Measurements from ENCODE around the gene SPPL3. TPM values are rescaled to one million over a fixed set of nuclear protein-coding genes. Genes with fewer than 3 reads are reported as not detected.
"Not testable (repeated sequence)": the region's sequence is repeated elsewhere in the genome, so short reads cannot be mapped to it uniquely, and the experiment has no call there.

SPPL3 gene
- total RNA-seq, 2 donors from 2014 or later: 55.6 to 62.1 TPM

- DNase-seq (no peak), ATAC-seq (no peak)
- intact Hi-C loops (cut with DNase I, micrococcal nuclease): no loop called here
These were observed 21.8 kb upstream of the SPPL3 start for GRCh38 chr12:120925740-120926563.

GRCh38 chr12:120922279-120922678, 18.1 kb upstream of the SPPL3 start:
- DNase-seq (no peak), ATAC-seq (no peak)
- intact Hi-C loops (cut with DNase I, micrococcal nuclease): no loop called here

- ATAC-seq: no peak
- intact Hi-C loops (cut with DNase I, micrococcal nuclease): no loop called here
- DNase-seq: no peak
These were observed 17.5 kb upstream of the SPPL3 start for GRCh38 chr12:120921637-120922036.

GRCh38 chr12:120920178-120920577, 16.0 kb upstream of the SPPL3 start:
- intact Hi-C loops (cut with DNase I, micrococcal nuclease): no loop called here
- no peak for DNase-seq
- no peak for ATAC-seq

- DNase-seq (no peak), ATAC-seq (no peak)
- intact Hi-C loops (cut with DNase I, micrococcal nuclease): no loop called here
These were observed 13.6 kb upstream of the SPPL3 start for GRCh38 chr12:120917748-120918147.

GRCh38 chr12:120916561-120916960, 12.4 kb upstream of the SPPL3 start:
- ATAC-seq: no peak
- no peak for DNase-seq
- intact Hi-C loops (cut with DNase I, micrococcal nuclease): no loop called here

- DNase-seq (no peak), ATAC-seq (no peak)
- intact Hi-C loops (cut with DNase I, micrococcal nuclease): no loop called here
These were observed 10.6 kb upstream of the SPPL3 start for GRCh38 chr12:120914794-120915193.

- no peak for DNase-seq
- no peak for ATAC-seq
- intact Hi-C loops (cut with DNase I, micrococcal nuclease): no loop called here
These were observed 5.6 kb upstream of the SPPL3 start for GRCh38 chr12:120909633-120910298.

- no peak for ATAC-seq
These were observed 1.8 kb upstream of the SPPL3 start for GRCh38 chr12:120905856-120906384.

GRCh38 chr12:120903412-120904196, 554 bp downstream of the SPPL3 start:
- DNase-seq: peak; percentile 80 to 91
- peak; percentile 80 for ATAC-seq
- intact Hi-C loops (cut with DNase I, micrococcal nuclease): no loop called here

More at GRCh38 chr12:120905856-120906384, 1.8 kb upstream of the SPPL3 start:
- no peak for DNase-seq
- intact Hi-C loops (cut with DNase I, micrococcal nuclease): no loop called here

- peak; percentile 1 for ATAC-seq
- intact Hi-C loops (cut with DNase I, micrococcal nuclease): no loop called here
- DNase-seq: no peak
These were observed 1.2 kb downstream of the SPPL3 start for GRCh38 chr12:120902846-120903411.

- DNase-seq: no peak
- intact Hi-C loops (cut with DNase I, micrococcal nuclease): no loop called here
- no peak for ATAC-seq
These were observed 2.3 kb downstream of the SPPL3 start for GRCh38 chr12:120901818-120902217.

GRCh38 chr12:120901101-120901500, 3.1 kb downstream of the SPPL3 start:
- DNase-seq; ATAC-seq; intact Hi-C loops (cut with DNase I, micrococcal nuclease): not testable (repeated sequence)

GRCh38 chr12:120895532-120895931, 8.6 kb downstream of the SPPL3 start:
- intact Hi-C loops (cut with DNase I, micrococcal nuclease): no loop called here
- DNase-seq (no peak), ATAC-seq (no peak)

- DNase-seq: no peak
- no peak for ATAC-seq
- intact Hi-C loops (cut with DNase I, micrococcal nuclease): no loop called here
These were observed 11.9 kb downstream of the SPPL3 start for GRCh38 chr12:120892265-120892664.

GRCh38 chr12:120890963-120891362, 13.2 kb downstream of the SPPL3 start:
- DNase-seq: no peak
- intact Hi-C loops (cut with DNase I, micrococcal nuclease): no loop called here
- ATAC-seq: no peak

GRCh38 chr12:120887253-120888043, 16.7 kb downstream of the SPPL3 start:
- DNase-seq: no peak
- intact Hi-C loops (cut with DNase I, micrococcal nuclease): no loop called here
- no peak for ATAC-seq
